NAMALWA (cell line): ENCODE data around the gene MS4A14.
"Not testable (repeated sequence)": the region's sequence is repeated elsewhere in the genome, so short reads cannot be mapped to it uniquely, and the experiment has no call there.

Source experiments
- DNase-seq: peaks from one replicate; pipeline ENCODE4 v3.0.0-alpha.2; 2015; ENCODE audit warnings: low spot score

The MS4A14 gene

GRCh38 chr11:60396382-60396781 is at the start of gene MS4A14:
TSS of gene MS4A14 (plus strand) at chr11:60396459. CDS start at chr11:60396579, 120 bp downstream.
- DNase-seq = no peak

GRCh38 chr11:60347084-60347797 is 49.0 kb upstream of the MS4A14 start:
- DNase-seq = no peak

GRCh38 chr11:60348116-60348515 is 48.1 kb upstream of the MS4A14 start:
- peak; percentile 14 for DNase-seq

- DNase-seq = no peak
Observed at GRCh38 chr11:60349990-60350389, 46.3 kb upstream of the MS4A14 start.

- peak; percentile 41 for DNase-seq
Observed at GRCh38 chr11:60357771-60358170, 38.5 kb upstream of the MS4A14 start.

GRCh38 chr11:60360621-60361020 is 35.6 kb upstream of the MS4A14 start:
- peak; percentile 15 for DNase-seq

- DNase-seq = no peak
Observed at GRCh38 chr11:60362241-60362640, 34.0 kb upstream of the MS4A14 start.

GRCh38 chr11:60363542-60364470 is 32.5 kb upstream of the MS4A14 start:
- peak; percentile 91 for DNase-seq

GRCh38 chr11:60366262-60366904 is 29.9 kb upstream of the MS4A14 start:
- not testable (repeated sequence) for DNase-seq

- peak; percentile 23 for DNase-seq
Observed at GRCh38 chr11:60367009-60367408, 29.2 kb upstream of the MS4A14 start.

GRCh38 chr11:60367896-60368295 is 28.4 kb upstream of the MS4A14 start:
- no peak for DNase-seq

- DNase-seq = no peak
Observed at GRCh38 chr11:60370252-60370810, 25.9 kb upstream of the MS4A14 start.

- DNase-seq = no peak
Observed at GRCh38 chr11:60370811-60371298, 25.4 kb upstream of the MS4A14 start.

GRCh38 chr11:60371386-60371785 is 24.9 kb upstream of the MS4A14 start:
- DNase-seq = no peak

GRCh38 chr11:60371854-60372253 is 24.4 kb upstream of the MS4A14 start:
- no peak for DNase-seq

GRCh38 chr11:60372767-60373166 is 23.5 kb upstream of the MS4A14 start:
- DNase-seq = no peak

- no peak for DNase-seq
Observed at GRCh38 chr11:60375316-60375715, 20.9 kb upstream of the MS4A14 start.

GRCh38 chr11:60376601-60377000 is 19.7 kb upstream of the MS4A14 start:
- no peak for DNase-seq

GRCh38 chr11:60377401-60378136 is 18.7 kb upstream of the MS4A14 start:
- peak; percentile 39 for DNase-seq

- peak; percentile 64 for DNase-seq
Observed at GRCh38 chr11:60378354-60378753, 17.9 kb upstream of the MS4A14 start, which contains the start of gene MS4A7. TSS of gene MS4A7 (plus strand) at chr11:60378532. CDS start at chr11:60383142, 4,610 bp downstream.

GRCh38 chr11:60389279-60389910 is 6.9 kb upstream of the MS4A14 start:
- no peak for DNase-seq
